ENCODE data around the gene TOLLIP.
A peak's percentile ranks its signal among the peaks of the same experiment; 100 is the strongest.
"Not testable (repeated sequence)": the region's sequence is repeated elsewhere in the genome, so short reads cannot be mapped to it uniquely, and the experiment has no call there.

The TOLLIP gene

DNA sequence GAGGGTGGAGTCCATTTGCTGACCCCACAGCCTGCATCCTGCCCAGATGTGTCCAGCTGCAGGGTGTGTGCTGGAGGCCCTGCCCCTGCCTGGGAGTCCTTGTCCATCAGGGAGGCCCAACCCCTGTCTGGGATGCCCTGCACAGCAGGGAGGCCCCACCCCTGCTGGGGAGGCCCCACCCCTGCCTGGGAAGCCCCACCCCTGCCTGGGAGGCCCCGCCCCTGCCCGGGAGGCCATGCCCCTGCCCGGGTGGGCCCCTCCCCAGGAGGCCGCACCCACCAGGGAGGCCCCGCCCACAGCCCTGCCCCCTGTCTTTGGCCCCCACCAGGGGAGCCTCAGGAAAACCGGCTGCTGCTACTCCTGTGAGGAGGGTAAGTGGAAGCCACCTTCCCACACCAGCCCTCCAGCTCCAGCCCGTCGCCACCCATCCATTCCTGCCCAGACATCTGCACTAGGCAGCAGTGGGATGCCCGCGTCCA lies 49.4 kb downstream of the TOLLIP start:
- peak; percentile 27 for DNase-seq

DNA sequence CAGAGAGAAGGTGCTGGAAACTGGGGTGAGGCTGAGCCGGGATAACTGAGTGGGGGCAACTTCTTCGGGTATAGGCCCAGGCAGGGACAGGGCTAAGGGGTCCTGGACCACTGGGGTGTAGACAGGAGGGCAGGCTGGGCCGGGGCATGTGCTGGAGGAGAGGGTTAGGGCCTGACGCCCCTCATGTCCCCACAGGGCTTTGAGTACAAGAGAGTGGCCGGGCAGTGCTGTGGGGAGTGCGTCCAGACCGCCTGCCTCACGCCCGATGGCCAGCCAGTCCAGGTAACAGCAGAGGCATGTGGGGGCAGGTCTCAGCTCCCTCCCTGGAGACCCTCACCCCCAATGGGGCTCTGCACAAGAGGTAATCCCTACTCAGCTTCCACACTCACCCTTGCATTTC lies 49.9 kb downstream of the TOLLIP start:
- no peak for DNase-seq

DNA sequence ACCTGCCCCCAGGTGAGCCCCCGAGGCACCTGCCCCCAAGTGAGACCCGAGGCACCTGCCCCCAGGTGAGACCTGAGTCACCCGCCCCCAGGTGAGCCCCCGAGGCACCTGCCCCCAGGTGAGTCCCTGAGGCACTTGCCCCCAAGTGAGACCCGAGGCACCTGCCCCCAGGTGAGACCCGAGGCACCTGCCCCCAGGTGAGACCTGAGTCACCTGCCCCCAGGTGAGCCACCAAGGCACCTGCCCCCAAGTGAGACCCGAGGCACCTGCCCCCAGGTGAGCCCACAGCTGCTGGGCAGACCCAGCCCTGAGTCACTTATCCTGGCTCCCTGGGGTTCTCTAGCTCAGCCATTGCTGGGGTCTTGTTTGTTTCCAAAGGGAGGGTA lies 50.4 kb downstream of the TOLLIP start:
- no peak for DNase-seq

DNA sequence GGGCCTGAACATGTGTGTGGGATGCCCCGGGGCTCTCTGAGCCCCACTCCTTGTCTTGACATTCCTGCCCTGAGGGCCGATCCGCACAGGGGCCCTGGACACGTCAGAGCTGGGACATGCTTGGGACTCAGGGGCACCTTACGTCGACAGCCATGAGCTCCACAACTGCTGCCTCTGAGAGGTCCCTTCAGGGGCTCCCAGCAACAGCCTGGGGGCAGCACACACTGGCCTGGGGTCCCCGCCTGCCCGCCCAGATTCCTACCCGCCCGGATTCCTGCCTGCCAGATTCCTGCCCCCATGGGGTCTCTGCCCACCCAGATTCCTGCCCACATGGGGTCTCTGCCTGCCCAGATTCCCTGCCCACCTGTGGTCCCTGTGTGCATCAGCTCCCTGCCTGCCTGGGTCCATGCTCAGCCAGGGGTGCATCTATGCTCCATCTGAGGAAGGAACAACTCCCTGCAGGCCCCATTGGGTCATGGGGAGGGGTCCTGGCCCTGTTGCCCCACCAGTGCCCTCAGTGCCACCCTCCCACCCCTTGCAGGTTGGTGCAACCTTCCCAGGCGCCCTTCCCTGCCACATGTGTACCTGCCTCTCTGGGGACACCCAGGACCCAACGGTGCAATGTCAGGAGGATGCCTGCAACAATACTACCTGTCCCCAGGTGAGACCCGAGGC lies 50.9 kb downstream of the TOLLIP start:
- DNase-seq = no peak

DNA sequence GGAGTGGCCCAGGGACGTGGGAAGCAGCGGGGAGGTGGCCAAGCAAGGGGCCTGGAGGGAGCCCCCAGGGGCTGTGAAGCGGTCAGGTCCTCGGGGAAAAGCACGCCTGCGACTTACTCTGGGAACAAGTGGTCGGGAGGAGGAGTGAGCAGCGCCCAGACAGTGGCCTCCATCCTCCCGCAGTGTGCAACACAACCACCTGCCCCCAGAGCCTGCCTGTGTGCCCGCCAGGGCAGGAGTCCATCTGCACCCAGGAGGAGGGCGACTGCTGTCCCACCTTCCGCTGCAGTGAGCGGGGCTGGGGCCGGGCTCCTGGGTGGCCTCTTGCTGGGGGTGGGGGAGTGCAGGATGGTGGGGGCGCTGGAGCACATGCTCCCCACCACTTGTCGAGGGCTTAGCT lies 51.5 kb downstream of the TOLLIP start:
- DNase-seq = no peak

DNA sequence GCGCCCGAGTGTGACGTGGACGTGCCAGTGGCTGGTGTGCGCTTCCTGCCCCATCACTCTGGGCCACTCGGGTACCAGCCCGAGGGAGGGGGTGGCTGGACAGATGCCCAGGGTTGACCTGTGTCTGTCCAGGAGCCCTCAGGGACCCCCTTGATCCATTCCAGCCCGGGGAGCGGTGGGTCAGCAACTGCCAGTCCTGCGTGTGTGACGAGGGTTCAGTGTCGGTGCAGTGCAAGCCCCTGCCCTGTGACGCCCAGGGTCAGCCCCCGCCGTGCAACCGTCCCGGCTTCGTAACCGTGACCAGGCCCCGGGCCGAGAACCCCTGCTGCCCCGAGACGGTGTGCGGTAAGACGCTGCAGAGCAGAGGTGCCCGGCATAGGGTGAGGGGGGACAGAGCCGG lies 52.1 kb downstream of the TOLLIP start:
- DNase-seq = no peak

DNA sequence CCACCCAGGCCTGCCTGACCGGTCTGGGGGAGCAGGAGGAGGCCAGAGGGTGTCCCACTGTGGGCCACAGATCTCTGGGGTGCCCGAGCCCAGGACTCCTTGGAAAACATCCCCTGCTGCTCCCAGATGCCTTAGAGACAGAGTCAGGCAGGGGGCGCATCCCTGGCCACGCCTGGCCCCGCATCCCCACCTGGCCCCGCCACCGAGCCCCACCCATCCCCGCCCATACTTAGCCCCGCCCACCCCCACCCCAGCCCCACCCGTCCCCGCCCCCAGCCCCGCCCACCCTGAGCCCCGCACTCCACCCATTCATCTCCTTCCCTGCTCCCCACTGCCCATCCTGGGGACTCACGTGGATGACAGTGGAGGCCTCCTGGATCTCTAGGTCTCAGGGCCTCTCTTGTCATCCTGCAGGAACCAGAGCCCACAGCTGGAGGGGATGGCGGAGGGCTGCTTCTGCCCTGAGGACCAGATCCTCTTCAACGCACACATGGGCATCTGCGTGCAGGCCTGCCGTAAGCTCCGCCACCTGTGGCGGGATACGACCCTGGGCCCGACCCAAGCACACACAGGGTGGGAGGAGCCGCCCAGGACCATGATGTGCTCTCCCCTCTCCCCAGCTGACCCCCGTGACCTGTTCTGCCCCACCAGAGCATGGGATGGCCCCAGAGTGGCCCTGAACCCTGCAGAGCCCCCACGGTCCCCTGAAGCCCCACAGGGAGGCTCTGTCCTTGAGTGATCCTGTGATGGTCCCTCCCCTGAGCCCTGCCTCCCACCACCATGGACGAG lies 53.0 kb downstream of the TOLLIP start:
- no peak for DNase-seq

DNA sequence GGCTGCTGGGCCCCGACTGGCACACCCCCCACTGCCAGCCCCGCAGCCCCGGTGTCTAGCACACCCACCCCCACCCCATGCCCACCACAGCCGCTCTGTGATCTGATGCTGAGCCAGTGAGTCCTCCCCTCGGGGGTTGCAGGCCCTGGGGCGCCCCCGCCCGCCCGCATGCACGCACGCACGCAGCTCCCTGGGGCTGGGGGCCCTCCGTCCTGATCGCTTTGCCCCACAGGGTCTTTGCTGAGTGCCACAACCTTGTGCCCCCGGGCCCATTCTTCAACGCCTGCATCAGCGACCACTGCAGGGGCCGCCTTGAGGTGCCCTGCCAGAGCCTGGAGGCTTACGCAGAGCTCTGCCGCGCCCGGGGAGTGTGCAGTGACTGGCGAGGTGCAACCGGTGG lies 54.3 kb downstream of the TOLLIP start:
- no peak for DNase-seq

DNA sequence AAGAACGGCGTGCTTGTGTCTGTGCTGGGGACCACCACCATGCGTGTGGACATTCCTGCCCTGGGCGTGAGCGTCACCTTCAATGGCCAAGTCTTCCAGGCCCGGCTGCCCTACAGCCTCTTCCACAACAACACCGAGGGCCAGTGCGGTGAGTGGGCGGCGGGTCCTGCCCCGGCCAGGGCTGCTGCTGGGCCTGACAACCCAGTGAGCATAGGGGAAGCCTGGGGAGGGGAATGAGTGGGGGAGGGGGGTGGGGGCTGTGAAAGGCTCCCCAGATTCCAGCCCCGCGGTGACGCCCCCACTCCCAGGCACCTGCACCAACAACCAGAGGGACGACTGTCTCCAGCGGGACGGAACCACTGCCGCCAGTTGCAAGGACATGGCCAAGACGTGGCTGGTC lies 54.7 kb downstream of the TOLLIP start:
- no peak for DNase-seq

DNA sequence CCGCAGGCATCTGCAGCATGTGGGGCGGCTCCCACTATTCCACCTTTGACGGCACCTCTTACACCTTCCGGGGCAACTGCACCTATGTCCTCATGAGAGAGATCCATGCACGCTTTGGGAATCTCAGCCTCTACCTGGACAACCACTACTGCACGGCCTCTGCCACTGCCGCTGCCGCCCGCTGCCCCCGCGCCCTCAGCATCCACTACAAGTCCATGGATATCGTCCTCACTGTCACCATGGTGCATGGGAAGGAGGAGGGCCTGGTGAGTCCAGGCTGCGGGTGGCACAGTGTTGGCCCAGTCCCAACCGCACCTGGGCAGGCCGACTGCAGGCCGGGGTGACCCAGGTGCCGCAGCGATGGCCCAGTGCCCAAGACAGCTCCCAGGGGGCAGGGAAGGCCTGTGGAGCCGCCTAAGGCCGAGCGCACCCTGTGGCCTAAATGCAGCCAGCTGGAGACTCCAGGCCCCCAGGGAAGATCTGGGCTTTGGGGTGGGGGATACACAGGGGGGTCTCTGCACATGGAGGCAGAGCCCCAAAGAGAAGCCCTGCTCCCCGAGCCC lies 55.3 kb downstream of the TOLLIP start:
- DNase-seq = no peak

DNA sequence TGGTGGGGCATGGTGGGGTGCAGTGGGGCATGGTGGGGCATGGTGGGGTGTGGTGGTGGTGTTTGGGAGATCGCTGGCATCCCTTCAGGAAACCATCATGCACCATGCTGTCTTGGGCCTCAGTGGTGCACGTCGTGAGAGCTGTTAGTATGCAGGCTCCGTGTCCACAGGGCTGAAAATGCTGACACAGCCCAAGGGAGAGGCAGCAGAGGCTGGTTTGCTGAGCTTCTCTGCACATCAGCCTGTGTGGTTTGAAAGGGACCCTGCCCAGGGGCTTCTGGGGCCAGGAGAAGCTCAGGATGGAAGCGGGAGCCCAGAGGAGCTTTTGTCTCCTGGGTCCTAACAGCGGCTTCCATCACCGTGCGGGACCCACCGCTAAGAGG lies 56.3 kb downstream of the TOLLIP start:
- DNase-seq = no peak

DNA sequence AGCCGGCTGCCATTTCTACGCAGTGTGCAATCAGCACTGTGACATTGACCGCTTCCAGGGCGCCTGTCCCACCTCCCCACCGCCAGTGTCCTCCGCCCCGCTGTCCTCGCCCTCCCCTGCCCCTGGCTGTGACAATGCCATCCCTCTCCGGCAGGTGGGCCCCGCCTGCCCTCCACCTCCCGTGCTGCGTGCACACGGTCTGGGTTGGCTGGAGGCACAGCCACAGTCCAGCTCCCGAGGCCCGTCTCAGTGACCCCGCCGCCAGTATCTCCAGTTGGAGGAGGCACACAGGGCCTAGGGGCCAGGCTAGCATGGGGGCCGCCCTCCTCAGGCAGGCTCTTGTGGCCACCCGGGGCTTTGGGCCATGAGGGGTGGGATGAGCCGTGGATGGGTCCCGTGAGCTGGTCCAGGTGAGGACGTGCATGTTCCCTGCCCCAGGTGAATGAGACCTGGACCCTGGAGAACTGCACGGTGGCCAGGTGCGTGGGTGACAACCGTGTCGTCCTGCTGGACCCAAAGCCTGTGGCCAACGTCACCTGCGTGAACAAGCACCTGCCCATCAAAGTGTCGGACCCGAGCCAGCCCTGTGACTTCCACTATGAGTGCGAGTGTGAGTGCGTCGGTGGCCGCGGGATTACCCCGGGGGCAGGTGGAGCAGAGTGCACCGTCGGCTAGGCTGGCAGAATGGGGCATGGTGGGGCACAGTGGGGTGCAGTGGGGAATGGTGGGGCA lies 56.9 kb downstream of the TOLLIP start:
- no peak for DNase-seq

DNA sequence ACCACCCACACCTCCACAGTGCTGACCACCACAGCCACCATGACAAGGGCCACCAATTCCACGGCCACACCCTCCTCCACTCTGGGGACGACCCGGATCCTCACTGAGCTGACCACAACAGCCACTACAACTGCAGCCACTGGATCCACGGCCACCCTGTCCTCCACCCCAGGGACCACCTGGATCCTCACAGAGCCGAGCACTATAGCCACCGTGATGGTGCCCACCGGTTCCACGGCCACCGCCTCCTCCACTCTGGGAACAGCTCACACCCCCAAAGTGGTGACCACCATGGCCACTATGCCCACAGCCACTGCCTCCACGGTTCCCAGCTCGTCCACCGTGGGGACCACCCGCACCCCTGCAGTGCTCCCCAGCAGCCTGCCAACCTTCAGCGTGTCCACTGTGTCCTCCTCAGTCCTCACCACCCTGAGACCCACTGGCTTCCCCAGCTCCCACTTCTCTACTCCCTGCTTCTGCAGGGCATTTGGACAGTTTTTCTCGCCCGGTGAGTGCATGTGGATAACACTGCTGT lies 58.1 kb downstream of the TOLLIP start:
- no peak for DNase-seq

DNA sequence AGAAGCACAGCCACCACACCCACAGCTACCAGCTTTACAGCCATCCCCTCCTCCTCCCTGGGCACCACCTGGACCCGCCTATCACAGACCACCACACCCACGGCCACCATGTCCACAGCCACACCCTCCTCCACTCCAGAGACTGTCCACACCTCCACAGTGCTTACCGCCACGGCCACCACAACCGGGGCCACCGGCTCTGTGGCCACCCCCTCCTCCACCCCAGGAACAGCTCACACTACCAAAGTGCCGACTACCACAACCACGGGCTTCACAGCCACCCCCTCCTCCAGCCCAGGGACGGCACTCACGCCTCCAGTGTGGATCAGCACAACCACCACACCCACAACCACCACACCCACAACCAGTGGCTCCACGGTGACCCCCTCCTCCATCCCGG lies 59.0 kb downstream of the TOLLIP start:
- DNase-seq = not testable (repeated sequence)

DNA sequence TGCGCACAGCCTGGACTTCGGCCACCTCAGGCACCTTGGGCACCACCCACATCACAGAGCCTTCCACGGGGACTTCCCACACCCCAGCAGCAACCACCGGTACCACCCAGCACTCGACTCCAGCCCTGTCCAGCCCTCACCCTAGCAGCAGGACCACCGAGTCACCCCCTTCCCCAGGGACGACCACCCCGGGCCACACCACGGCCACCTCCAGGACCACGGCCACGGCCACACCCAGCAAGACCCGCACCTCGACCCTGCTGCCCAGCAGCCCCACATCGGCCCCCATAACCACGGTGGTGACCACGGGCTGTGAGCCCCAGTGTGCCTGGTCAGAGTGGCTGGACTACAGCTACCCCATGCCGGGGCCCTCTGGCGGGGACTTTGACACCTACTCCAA lies 60.5 kb downstream of the TOLLIP start:
- DNase-seq = not testable (repeated sequence)

DNA sequence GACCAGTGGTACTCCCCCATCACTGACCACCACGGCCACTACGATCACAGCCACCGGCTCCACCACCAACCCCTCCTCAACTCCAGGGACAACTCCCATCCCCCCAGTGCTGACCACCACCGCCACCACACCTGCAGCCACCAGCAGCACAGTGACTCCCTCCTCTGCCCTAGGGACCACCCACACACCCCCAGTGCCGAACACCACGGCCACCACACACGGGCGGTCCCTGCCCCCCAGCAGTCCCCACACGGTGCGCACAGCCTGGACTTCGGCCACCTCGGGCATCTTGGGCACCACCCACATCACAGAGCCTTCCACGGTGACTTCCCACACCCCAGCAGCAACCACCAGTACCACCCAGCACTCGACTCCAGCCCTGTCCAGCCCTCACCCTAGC lies 62.4 kb downstream of the TOLLIP start:
- not testable (repeated sequence) for DNase-seq

DNA sequence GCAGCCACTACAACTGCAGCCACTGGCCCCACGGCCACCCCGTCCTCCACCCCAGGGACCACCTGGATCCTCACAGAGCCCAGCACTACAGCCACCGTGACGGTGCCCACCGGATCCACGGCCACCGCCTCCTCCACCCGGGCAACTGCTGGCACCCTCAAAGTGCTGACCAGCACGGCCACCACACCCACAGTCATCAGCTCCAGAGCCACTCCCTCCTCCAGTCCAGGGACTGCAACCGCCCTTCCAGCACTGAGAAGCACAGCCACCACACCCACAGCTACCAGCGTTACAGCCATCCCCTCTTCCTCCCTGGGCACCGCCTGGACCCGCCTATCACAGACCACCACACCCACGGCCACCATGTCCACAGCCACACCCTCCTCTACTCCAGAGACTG lies 63.1 kb downstream of the TOLLIP start:
- DNase-seq = not testable (repeated sequence)

DNA sequence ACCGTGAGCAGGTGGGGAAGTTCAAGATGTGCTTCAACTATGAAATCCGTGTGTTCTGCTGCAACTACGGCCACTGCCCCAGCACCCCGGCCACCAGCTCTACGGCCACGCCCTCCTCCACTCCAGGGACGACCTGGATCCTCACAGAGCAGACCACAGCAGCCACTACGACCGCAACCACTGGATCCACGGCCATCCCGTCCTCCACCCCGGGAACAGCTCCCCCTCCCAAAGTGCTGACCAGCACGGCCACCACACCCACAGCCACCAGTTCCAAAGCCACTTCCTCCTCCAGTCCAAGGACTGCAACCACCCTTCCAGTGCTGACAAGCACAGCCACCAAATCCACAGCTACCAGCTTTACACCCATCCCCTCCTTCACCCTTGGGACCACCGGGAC lies 63.7 kb downstream of the TOLLIP start:
- DNase-seq = not testable (repeated sequence)

DNA sequence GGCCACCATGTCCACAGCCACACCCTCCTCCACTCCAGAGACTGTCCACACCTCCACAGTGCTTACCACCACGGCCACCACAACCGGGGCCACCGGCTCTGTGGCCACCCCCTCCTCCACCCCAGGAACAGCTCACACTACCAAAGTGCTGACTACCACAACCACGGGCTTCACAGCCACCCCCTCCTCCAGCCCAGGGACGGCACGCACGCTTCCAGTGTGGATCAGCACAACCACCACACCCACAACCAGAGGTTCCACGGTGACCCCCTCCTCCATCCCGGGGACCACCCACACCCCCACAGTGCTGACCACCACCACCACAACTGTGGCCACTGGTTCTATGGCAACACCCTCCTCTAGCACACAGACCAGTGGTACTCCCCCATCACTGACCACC lies 64.9 kb downstream of the TOLLIP start:
- not testable (repeated sequence) for DNase-seq

DNA sequence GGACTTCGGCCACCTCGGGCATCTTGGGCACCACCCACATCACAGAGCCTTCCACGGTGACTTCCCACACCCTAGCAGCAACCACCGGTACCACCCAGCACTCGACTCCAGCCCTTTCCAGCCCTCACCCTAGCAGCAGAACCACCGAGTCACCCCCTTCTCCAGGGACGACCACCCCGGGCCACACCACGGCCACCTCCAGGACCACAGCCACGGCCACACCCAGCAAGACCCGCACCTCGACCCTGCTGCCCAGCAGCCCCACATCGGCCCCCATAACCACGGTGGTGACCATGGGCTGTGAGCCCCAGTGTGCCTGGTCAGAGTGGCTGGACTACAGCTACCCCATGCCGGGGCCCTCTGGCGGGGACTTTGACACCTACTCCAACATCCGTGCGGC lies 65.9 kb downstream of the TOLLIP start:
- not testable (repeated sequence) for DNase-seq

DNA sequence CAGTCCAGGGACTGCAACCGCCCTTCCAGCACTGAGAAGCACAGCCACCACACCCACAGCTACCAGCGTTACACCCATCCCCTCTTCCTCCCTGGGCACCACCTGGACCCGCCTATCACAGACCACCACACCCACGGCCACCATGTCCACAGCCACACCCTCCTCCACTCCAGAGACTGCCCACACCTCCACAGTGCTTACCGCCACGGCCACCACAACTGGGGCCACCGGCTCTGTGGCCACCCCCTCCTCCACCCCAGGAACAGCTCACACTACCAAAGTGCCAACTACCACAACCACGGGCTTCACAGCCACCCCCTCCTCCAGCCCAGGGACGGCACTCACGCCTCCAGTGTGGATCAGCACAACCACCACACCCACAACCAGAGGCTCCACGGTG lies 66.7 kb downstream of the TOLLIP start:
- not testable (repeated sequence) for DNase-seq

DNA sequence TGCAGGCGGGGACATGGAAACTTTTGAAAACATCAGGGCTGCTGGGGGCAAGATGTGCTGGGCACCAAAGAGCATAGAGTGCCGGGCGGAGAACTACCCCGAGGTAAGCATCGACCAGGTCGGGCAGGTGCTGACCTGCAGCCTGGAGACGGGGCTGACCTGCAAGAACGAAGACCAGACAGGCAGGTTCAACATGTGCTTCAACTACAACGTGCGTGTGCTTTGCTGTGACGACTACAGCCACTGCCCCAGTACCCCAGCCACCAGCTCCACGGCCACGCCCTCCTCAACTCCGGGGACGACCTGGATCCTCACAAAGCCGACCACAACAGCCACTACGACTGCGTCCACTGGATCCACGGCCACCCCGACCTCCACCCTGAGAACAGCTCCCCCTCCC lies 67.1 kb downstream of the TOLLIP start:
- no peak for DNase-seq

DNA sequence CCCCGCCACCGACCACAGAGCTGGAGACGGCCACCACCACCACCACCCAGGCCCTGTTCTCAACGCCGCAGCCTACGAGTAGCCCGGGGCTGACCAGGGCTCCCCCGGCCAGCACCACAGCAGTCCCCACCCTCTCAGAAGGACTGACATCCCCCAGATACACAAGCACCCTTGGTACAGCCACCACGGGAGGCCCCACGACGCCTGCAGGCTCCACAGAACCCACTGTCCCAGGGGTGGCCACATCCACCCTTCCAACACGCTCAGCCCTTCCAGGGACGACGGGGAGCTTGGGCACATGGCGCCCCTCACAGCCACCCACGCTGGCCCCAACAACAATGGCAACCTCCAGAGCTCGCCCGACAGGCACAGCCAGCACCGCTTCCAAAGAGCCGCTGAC lies 67.7 kb downstream of the TOLLIP start:
- no peak for DNase-seq
